Left colon (tissue), 2 donors: ENCODE results near the gene MGARP. TPM values are rescaled to one million over a fixed set of nuclear protein-coding genes. Genes with fewer than 3 reads are reported as not detected.
A peak's percentile ranks its signal among the peaks of the same experiment; 100 is the strongest.

Source experiments
- ATAC-seq: fragments of 200-7000 bp; cut with Tn5 transposase; one replicate; pipeline ENCODE4 v1.9.1; 2020; ENCODE audit warnings: mild to moderate bottlenecking, moderate library complexity
- DNase-seq, 2 donors: peaks; one replicate each; pipeline ENCODE4 v3.0.0-alpha.2; 2020
- intact Hi-C, 2 donors: fragments of 100-400 bp; cut with DNase I in 1 of 2; cut with micrococcal nuclease in 1 of 2; formaldehyde crosslinking; loops; one replicate each; pipeline versions ENCODE4 v1.11.2 to v1.14.0; 2022; cut with DNase I, micrococcal nuclease
- total RNA-seq, 2 donors: library from RNA; stranded (reverse); fragmentation: NEBNext Ultra II Directional; extraction: Animal tissue kit (Norgen Biotek cat#: 25700); gene quantifications; one replicate each; pipeline ENCODE4 v1.2.1, GENCODE V29; 2021
- donor health status: DM: no; HTN: no; CAD: no.
- donor health status: DM: yes; HTN: yes; CAD: no.

Gene MGARP
- total RNA-seq, 2 donors from 2014 or later: 0.22 TPM; not detected in 1

DNA sequence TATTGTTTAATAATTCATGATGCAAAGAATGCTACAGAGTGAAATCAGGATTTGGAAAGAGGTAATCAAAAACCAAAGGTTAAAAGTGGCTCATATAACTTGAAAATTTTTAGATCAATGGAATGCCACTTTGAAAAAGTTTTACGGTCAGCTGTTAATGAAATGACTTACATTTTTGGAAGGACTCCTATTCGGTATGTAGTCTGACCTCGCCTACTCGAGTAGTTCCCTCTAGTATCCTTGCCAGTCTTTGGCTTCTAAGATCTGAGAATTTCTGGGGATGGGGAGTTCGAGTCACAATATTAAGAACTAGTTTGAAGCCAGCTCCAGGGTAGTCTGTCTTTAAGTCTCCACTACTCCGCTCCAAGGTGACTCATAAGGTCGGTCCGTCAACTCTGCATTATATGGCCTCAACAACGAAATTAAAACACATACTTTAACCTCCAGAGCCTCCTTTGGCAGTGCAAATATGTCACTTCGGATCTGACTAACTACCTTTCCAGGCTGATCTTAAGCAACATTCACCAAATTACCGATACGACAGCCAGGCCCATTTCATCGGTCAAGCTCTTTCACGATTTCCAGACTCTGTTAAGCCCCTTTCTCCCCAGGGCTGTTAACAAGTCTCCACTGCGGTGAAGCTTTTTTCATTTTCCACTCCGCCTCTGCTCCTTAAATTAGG lies 20.5 kb upstream of the MGARP start:
- intact Hi-C loops: no loop called here
- DNase-seq (peak in 1 of 2 donors; percentile 35), ATAC-seq (peak; percentile 57)

DNA sequence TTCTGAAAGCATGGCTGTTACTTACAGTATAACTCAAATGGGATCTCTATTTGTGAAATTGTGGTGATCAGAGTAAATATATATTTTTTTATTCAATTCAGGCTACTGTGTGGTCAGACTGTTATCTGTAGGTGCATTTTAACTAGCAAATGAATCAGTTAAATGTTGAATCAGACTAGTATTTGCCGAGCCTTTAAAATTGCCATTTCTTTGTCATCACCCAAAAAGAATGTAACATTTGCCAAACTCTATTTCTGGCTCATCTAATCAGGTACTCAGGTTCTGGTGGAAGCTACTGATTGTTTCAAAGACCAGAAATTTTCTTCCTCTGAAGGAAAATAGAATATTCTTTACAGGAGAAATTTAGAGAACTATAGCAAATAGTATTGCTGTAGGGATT lies 19.5 kb upstream of the MGARP start:
- ATAC-seq: no peak
- DNase-seq: no peak
- intact Hi-C loops: loop anchor here in 1 of 2 donors (10.0 kb wide), 3 partner anchors 115 to 265 kb away; no protein-coding TSS in a partner anchor

DNA sequence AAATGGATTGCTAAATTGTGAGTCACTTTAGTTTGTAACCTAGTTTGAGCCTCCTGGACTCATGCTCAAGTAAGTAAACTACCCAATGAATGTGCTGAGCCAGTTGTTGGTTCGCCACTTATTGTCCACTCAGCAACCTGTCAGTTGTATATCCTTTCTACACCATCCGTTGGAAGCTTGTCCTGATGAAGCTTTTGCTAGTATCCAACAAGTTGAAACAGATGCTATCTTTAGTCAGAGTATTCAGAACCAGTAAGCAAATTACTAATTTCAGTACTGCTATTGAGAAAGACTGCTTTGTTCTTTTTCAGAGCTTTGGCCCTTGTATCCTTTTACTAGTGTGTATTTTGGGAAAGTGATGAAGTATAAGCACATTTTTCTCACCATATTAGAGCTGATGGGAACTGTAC lies 17.0 kb upstream of the MGARP start:
- no peak for DNase-seq

DNA sequence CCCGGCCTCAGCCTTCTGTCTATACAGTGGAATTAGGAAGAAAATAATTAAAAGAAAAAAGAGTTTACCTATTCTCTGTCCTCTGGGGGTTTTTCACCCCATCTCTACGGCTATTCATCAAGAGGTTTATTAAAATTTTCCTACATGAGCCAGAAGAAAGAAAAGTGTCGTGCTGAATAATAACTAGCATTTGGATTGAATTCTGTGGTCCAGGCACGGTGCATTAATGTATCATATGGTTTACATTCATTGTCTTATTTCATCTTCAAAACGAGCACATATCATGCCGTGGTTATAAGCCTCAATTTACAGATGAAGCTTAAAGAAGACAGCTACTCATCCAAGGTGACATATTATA lies 15.9 kb upstream of the MGARP start:
- no peak for ATAC-seq
- intact Hi-C loops: loop anchor here in 1 of 2 donors (10.0 kb wide), 3 partner anchors 111 to 261 kb away; no protein-coding TSS in a partner anchor

More for the DNA sequence above, 17.0 kb upstream of the MGARP start:
- intact Hi-C loops: loop anchor here in 1 of 2 donors (10.0 kb wide), 3 partner anchors 112 to 262 kb away; no protein-coding TSS in a partner anchor
- no peak for ATAC-seq

DNA sequence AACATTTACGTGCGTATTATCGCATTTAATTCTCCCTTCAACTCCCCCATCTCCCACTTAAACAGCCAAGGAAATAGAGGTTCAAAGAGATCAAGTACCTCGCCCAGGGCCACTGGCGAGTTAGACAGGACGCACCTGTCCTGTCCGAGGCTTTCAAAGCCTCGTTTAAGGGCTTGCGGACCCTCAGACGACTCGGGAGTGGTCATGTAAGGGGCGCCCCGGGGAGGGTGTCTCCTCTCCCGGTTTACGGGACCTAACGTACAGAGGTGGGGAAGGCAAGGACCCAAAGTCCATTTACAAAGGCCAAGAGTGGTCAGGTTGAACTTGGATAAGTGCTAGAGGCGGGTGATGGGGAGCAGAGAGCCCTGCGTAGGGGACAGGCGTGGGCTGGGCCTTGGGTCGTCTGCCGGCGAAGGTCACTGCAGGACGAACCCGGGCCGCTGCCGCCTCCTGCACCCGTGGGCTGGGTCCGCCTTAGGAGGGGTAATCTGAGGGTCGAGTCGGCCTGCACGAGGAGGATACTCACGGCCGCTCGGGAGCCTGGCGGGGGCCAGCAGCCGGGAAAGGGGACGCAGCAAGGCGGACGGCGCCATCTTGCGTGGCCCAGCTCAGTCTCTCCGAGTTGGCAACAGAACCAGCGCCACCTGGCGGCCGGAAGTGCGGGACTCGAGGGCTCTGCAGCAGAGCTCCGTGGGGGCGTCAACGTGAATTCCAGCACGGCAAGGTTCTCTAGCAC lies 15.3 kb upstream of the MGARP start:
- ATAC-seq (peak; percentile 89), DNase-seq (peak; percentile 95 to 100)
- intact Hi-C loops: loop anchor here in 1 of 2 donors (10.0 kb wide), 3 partner anchors 111 to 261 kb away; no protein-coding TSS in a partner anchor

More for the DNA sequence above, 15.9 kb upstream of the MGARP start:
- DNase-seq: no peak

DNA sequence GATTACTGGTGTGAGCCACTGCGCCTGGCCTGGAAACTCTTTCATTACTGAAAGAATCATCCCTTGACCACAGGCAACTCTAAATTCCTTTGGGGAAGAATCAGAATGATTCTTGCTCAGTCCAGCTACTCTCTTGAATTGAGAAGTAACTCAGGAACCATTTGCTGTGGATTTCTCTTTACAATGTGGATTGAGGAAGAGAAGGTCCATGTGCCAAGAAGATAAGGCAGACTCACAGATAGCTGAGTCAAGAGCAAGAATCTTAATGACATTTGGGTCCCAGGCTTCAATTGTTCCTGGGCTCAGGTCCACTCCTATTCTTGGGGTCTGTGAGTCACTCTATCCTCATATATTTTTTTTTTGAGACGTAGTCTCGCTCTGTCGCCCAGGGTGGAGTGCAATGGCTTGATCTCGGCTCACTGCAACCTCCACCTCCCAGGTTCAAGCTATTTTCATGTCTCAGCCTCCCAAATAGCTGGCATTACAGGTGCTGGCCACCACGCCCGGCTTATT lies 6.2 kb upstream of the MGARP start:
- intact Hi-C loops: loop anchor here in 1 of 2 donors (10.0 kb wide), 1 partner anchor 61 kb away; no protein-coding TSS in a partner anchor
- ATAC-seq: no peak
- no peak for DNase-seq

DNA sequence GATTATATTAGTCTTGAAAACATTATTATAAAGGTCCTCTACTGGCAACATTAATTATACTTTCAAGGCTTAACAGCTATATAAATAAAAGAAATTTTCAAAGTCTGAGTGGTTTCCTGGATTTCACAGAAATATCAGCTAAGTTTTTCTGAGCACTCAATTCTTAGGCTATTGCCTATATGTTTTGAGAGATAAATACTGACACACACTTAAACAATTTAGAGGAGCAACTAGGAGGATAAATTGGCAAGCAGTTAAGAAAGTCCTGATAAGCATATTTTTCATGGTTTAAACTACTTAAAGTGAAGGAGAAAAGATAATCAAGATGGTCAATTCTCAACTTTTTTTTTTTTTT lies 2.7 kb upstream of the MGARP start:
- DNase-seq (no peak), ATAC-seq (no peak)
- intact Hi-C loops: loop anchor here in 1 of 2 donors (10.0 kb wide), 1 partner anchor 58 kb away; no protein-coding TSS in a partner anchor

DNA sequence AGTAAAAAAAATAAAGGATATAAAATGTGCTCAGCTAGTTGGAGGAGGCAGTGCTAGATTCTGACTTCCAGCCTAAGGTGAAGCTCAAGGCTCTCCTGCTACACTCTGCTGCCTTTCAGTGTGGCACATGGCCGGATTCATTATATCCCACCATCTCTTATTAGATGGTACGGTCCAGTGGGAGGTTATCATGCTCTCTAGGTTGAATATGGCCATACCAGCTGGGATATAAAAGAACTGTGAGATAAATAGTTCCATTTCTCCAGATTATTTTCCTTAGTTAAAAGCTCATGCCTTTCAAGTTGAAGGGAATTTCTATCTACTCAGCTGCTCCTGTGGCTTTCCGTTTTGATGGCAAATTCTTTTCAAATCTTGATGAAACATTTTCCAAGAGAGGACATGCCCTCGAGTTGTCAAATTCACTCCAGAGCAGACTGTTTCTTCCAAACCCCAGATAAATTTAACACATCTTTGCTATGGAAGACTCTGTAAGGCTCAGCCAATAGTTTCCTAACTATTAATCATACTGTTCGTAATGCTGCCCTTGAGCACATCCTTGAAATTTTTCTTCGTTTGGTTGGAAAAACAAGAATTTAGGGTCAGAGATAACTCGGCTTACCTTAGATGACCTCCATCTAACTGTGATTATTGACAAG lies 2.2 kb upstream of the MGARP start:
- intact Hi-C loops: loop anchor here in 1 of 2 donors (10.0 kb wide), 1 partner anchor 57 kb away; no protein-coding TSS in a partner anchor
- ATAC-seq: no peak
- DNase-seq: no peak

DNA sequence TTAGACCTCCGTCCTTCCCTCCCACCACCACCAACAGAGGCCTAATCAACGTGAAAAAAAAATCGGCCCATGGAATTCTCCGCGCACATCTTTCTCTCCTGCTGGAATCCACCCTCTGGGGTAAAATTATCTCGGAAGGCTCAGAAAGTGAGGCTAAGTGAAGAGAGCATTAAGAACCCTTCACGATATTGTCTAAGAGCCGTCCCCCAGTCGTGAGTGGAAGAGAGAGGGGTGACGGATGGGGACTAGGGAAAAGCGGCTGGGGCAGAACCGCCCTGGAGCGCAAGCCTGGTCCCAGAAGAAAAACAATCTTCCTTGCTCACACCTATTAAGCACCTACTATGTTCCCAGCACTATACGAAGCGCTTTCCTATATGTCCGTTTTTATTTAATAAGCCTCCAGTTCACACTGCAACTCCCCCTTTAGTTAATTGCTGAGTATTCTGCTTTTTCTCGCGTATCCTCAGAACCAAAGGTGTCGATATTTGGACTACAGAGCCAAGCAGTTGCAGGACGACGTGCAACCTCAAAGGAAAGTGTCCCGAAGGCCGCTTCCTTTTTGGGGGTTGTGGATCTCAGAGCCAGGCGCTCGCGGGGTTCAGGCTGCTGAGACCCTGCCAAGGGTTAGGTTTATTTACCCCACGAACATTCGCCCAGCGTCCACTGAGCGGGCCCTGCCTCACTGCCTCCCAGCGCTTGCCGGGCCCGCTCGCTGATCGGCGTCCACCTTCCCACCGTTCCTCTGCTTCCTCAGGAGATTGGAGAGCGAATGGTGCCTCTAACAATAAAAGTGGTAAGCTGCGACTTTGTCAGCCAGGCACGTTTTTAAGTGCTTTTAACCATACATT lies 889 bp downstream of the MGARP start:
- intact Hi-C loops: no loop called here
- ATAC-seq (no peak), DNase-seq (no peak)

DNA sequence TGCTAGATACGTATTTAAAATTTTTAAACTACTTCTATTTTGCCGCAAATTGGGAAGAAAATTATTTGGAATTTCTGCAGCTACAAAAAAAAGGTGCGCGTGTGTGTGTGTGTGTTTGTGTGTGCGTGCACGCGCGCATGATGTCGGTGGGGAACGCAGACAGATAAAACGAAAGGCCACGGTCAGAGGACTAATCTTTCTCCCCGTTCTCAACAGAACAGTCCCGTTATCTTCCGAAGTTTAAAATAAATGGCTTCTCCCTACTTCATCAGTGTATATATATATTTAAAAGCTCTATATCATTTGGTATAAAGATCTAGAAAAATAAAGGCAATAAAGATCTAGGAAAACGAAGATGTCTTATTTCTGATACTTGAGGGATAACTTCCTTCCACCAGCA lies 1.5 kb downstream of the MGARP start:
- intact Hi-C loops: no loop called here
- no peak for ATAC-seq
- no peak for DNase-seq

DNA sequence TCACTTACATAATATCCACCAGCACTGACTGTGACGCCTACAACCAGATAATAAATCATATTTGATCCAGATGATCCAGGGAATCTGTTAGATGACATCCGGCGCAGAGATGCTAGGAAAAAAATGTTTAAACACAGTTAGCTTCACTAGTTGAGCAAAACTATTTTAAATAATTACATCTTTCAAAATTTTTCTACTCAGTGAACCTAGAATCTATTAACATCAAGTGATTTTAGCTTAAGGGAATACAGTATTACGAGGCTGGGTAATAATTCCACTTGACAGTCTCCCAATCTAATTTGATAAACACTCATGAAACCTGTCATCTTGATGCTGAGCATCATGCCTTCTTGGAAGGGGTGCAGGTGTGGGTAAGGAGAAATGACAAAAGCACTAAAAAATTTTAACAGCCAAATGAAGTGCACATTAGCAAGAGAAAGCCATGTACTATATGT lies 4.7 kb downstream of the MGARP start:
- ATAC-seq (no peak), DNase-seq (no peak)
- intact Hi-C loops: no loop called here

DNA sequence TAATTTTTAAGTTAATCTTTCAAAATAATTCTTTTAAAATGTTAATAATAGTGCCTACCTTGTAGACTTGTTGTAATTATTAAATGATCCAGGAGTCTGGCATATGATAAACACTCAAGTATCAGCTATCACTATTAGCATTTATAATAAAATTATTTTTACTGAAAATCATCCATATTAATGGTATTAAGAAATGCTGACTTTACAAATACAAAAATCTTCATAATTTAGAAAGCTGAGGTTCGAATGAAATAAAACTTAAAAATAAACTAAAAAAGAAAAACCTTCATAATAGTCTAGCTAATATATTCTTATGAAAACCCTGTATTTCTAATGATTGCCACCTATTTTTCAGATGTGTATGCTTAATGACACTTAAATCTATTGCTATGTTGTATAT lies 5.2 kb downstream of the MGARP start:
- intact Hi-C loops: no loop called here
- DNase-seq (no peak), ATAC-seq (no peak)

DNA sequence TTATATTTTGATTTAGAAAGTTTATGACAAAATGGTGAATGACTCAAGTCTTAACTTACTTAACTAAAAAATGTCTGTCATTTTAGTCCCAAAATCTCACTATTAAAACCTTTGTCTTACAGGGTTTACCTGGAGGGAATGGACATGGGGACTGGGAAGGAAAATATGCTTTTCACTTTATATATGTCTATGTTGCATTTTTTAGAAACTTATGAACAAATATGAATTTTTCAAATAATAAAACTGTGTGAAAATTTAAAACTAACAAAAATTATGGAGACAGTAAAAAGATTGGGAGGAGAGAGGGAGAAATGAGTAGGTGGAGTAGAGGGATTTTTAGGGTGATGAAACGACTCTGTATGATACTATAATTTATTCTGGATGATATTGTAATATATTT lies 6.2 kb downstream of the MGARP start:
- ATAC-seq (no peak), DNase-seq (no peak)
- intact Hi-C loops: no loop called here

DNA sequence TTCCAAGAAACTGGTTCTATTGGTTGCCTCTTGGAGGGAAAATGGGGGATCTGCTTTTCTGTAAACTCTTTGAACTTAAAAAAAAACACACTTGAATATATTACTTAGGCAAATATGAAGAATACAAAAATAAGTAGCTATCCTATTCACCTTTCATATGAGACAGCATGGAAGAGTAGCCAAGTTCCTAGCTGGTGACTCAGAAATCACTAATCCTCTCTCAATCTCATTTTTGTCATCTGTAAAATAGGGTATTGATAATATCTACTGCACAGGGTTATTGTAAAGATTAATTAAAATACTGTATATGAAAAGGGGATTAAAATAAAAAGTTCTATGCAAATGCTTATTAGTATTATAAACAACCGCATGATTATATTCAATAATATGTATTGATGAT lies 12.7 kb downstream of the MGARP start:
- intact Hi-C loops: no loop called here
- no peak for ATAC-seq
- DNase-seq: no peak

DNA sequence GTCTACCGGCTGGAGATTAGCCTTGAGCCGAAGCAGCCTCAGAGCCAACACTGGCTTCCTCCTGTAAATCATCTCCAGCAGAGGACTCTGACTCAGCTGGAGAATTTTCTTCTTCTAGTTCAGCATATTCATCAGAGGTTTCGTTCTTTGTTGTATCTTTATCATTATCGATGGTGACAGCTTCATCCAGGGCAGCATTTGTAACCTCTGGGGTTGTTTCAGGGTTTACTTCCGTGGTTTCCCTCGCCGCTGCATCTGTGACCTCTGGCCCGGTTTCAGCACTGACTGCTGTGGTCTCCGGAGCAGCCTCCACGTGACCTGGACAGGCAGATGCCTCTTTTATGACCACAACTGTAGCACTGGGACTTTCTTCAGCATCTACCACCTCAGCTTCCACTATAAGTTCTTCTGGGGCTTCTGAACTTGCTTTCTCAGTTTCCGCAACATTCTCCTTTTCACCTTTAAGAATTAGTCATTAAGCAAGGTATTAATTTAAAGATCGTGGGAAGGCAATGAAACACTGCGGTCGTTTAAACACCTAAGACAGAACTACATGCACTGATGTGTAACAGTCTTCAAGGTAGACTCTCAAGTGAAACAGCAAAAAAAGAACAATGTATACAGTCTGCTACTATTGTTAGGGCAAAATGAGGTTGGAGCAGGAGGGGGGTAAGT lies 13.3 kb downstream of the MGARP start:
- DNase-seq: peak; percentile 80 to 81
- intact Hi-C loops: no loop called here
- peak; percentile 91 for ATAC-seq

DNA sequence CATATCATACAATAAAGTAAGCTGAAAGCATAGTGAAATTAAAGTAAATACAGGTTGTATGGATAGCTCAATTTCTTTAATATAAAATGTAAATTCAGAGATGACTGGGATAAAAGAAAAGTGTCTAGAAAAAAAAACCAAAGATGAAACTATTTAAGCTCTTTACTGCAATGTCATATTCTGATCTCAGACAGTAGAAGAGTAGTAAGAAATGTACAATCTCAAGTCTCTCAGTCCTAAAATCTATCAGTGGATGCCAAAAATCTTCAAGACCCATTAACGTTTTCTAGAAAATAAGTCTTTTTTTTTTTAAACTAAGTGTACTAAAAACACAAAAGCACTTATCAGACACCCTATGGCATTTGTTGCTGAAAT lies 13.8 kb downstream of the MGARP start:
- intact Hi-C loops: no loop called here
- ATAC-seq (no peak), DNase-seq (no peak)

DNA sequence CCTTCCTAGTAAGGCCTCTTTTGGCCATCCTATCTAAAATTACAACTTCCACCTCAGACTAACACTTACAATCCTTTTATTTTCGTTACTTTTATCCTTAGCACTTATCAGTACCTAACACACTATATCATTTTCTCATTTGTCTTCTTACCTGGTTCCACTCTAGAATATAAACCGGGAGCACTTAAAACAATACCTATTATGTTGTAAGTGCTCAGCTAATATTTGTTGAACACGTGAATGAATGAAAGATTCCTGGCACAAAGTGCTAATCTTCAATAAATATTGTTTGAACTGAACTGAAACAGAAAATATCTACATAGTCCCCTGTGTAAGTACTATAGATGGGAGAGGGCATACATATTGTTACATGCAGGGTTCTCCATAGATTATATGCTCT lies 14.4 kb downstream of the MGARP start:
- ATAC-seq (no peak), DNase-seq (no peak)
- intact Hi-C loops: no loop called here

DNA sequence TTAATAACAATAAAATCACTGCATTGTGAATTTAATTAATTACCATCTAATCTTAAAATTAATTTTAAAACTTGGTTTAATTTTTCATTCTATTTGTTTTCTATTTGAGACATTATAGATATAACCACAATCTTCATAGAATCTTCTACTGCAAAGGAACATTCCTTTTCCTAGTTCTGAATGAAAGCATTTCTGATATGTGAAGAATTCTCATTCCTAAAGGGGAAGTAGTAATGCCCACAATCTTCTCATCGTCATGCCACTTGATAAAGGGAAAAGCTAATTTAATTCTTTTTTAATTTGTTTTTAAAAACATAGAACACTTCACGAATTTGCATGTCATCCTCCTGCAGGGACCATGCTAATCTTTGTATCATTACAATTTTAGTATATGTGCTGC lies 23.7 kb downstream of the MGARP start:
- ATAC-seq (no peak), DNase-seq (no peak)
- intact Hi-C loops: no loop called here
